ENCODE measurements around the gene PDE6D. TPM values are rescaled to one million over a fixed set of nuclear protein-coding genes. Genes with fewer than 3 reads are reported as not detected.

Gene PDE6D
- total and polyA plus RNA-seq, 2 of the 4 experiments (the other 2 are of a cell fraction), result 13.8 to 24.7 TPM

DNA sequence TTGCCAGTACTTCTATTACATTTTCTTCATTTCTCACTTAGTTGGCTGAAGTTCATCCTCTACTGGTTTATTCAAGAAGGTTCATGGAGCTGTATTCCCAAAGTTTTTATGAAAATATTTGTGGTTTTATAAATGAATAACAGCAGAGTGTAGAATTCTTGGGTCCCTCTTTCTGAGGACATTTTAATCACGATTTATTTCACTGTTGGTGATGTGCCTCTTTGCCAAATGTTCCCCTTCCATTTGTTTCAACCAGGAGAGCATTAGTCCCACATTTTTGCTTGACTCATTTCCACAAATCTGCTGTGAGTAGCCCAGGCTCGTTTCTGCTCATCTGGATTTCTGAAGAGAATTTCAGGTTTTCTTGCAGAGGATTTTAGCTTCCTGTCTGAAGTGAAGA lies 25.9 kb upstream of the PDE6D start:
- Histone ChIP-seq H4K91ac (ENCODE audit: insufficient read depth, low read depth, low read length) (no peak overlapping the region), H2AK9ac (replicated peaks; ENCODE audit: low read depth, low read length, poor library complexity) (no peak overlapping the region), H3K79me1 (ENCODE audit: low read depth in 1 of 2, low read length in 2 of 2) (peaks cover 22 to 23% of the 10 kb centered on the region in 2 experiments), H2BK15ac (ENCODE audit: low read depth, low read length) (no peak overlapping the region), H3K4me2 (ENCODE audit: low read depth, low read length) (no peak overlapping the region), H4K20me1 (ENCODE audit: insufficient read depth, low read length) (peaks cover 3% of the 10 kb centered on the region; the same call in 1 of the 2 replicates), H3K27ac (ENCODE audit: insufficient read depth, low read length) (no peak overlapping the region), H2BK5ac (ENCODE audit: low read depth, low read length, poor library complexity, severe bottlenecking) (no peak overlapping the region), H3K27me3 (ENCODE audit: control insufficient read depth, insufficient read depth, low read length) (no peaks in the 10 kb centered on the region), H3K18ac (ENCODE audit: low read depth, low read length) (no peak overlapping the region), H3K14ac (replicated peaks; ENCODE audit: low read depth, low read length) (no peak overlapping the region), H4K8ac (ENCODE audit: low read depth in 2 of 2, low read length in 2 of 2) (no peak overlapping the region), H3K9me1 (ENCODE audit: insufficient read depth, low read length) (peaks cover 20% of the 10 kb centered on the region), H2AFZ (replicated peaks; ENCODE audit: low read length, poor library complexity) (no peak overlapping the region), H2AK5ac (ENCODE audit: low read depth, low read length) (no peak overlapping the region), H4K5ac (ENCODE audit: low read depth, low read length) (no peak overlapping the region), H3K23ac (ENCODE audit: low read depth, low read length) (no peak overlapping the region), H3K4me3 (ENCODE audit: insufficient read depth, low read depth, low read length) (no peak overlapping the region), H3K9me3 (ENCODE audit: control insufficient read depth, insufficient read depth, low read length) (no peaks in the 10 kb centered on the region), H2BK20ac (ENCODE audit: low read depth, low read length) (no peak overlapping the region), H3K56ac (ENCODE audit: extremely low read depth, insufficient read depth, low read length) (no peak overlapping the region), H2BK120ac (ENCODE audit: low read depth, low read length) (no peak overlapping the region), H3K36me3 (ENCODE audit: control insufficient read depth, insufficient read depth, low read length) (peaks cover 28% of the 10 kb centered on the region), H3K4me1 (ENCODE audit: control insufficient read depth, insufficient read depth, low read length) (peaks cover 3% of the 10 kb centered on the region; the same call in 1 of the 2 replicates), H3K9ac (ENCODE audit: low read depth, low read length) (no peak overlapping the region), H3K4ac (ENCODE audit: low read depth, low read length) (no peak overlapping the region)
- in situ Hi-C loops (cut with MboI; ENCODE audit: low sequenced_read_pairs), result no loop called here
- WGBS, 2 experiments (ENCODE audit: extremely low coverage in 2 of 2, insufficient read length in 1 of 2), result no CpG with 5 or more reads among the region's 2 CpGs
- dilution Hi-C loops (cut with HindIII; ENCODE audit: low sequenced_read_pairs, unreplicated experiment), result no loop called here
- POLR2A ChIA-PET (ENCODE audit: unreplicated experiment), result no interaction called here
- CTCF ChIA-PET, result interaction anchor here (1.5 kb wide), 1 partner anchor 11 kb away, joined by 9 read pairs; no protein-coding TSS in a partner anchor
- intact Hi-C loops (cut with micrococcal nuclease), result no loop called here
- DNase-seq (no peak), ATAC-seq (ENCODE audit: low read depth) (no peak)
- no TSS peak for BruUV-seq (replicated peaks)
- no peak for TF ChIP-seq RAD21 (IDR thresholded peaks at IDR 0.05; ENCODE audit: low read length)
- TF ChIP-seq MAFK (IDR thresholded peaks at IDR 0.05; ENCODE audit: low read depth, low read length), result no peak
- TF ChIP-seq, protein P1, sequence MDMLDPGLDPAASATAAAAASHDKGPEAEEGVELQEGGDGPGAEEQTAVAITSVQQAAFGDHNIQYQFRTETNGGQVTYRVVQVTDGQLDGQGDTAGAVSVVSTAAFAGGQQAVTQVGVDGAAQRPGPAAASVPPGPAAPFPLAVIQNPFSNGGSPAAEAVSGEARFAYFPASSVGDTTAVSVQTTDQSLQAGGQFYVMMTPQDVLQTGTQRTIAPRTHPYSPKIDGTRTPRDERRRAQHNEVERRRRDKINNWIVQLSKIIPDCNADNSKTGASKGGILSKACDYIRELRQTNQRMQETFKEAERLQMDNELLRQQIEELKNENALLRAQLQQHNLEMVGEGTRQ (IDR thresholded peaks at IDR 0.05; ENCODE audit: low read depth, low read length), result no peak
- no peak for TF ChIP-seq NFE2L2 (IDR thresholded peaks at IDR 0.05; ENCODE audit: low read depth, low read length)
- TF ChIP-seq, protein P2, sequence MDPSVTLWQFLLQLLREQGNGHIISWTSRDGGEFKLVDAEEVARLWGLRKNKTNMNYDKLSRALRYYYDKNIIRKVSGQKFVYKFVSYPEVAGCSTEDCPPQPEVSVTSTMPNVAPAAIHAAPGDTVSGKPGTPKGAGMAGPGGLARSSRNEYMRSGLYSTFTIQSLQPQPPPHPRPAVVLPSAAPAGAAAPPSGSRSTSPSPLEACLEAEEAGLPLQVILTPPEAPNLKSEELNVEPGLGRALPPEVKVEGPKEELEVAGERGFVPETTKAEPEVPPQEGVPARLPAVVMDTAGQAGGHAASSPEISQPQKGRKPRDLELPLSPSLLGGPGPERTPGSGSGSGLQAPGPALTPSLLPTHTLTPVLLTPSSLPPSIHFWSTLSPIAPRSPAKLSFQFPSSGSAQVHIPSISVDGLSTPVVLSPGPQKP (IDR thresholded peaks at IDR 0.05; ENCODE audit: borderline replicate concordance, low read depth, low read length), result no peak
- no peak for TF ChIP-seq POLR2A (IDR thresholded peaks at IDR 0.05; ENCODE audit: low read depth, low read length)
- TF ChIP-seq RCOR1 (IDR thresholded peaks at IDR 0.05; ENCODE audit: insufficient replicate concordance, low read length), result no peak
- no peak for TF ChIP-seq RFX5 (IDR thresholded peaks at IDR 0.05; ENCODE audit: low read depth, low read length)
- TF ChIP-seq, protein P3, sequence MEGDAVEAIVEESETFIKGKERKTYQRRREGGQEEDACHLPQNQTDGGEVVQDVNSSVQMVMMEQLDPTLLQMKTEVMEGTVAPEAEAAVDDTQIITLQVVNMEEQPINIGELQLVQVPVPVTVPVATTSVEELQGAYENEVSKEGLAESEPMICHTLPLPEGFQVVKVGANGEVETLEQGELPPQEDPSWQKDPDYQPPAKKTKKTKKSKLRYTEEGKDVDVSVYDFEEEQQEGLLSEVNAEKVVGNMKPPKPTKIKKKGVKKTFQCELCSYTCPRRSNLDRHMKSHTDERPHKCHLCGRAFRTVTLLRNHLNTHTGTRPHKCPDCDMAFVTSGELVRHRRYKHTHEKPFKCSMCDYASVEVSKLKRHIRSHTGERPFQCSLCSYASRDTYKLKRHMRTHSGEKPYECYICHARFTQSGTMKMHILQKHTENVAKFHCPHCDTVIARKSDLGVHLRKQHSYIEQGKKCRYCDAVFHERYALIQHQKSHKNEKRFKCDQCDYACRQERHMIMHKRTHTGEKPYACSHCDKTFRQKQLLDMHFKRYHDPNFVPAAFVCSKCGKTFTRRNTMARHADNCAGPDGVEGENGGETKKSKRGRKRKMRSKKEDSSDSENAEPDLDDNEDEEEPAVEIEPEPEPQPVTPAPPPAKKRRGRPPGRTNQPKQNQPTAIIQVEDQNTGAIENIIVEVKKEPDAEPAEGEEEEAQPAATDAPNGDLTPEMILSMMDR (conservative IDR thresholded peaks at IDR 0.05; ENCODE audit: low read depth, low read length), result no peak
- no peak for TF ChIP-seq MAZ (IDR thresholded peaks at IDR 0.05; ENCODE audit: borderline replicate concordance, low read depth, low read length)
- no peak for TF ChIP-seq MXI1 (IDR thresholded peaks at IDR 0.05; ENCODE audit: borderline replicate concordance, low read depth, low read length)
- TF ChIP-seq BHLHE40 (IDR thresholded peaks at IDR 0.05; ENCODE audit: low read depth, low read length), result no peak
- no peak for TF ChIP-seq CHD1 (IDR thresholded peaks at IDR 0.05; ENCODE audit: low read depth, low read length)
- no peak for TF ChIP-seq FOS (IDR thresholded peaks at IDR 0.05; ENCODE audit: low read depth, low read length)
- no peak for TF ChIP-seq CEBPB (IDR thresholded peaks at IDR 0.05; ENCODE audit: low read depth, low read length)
- TF ChIP-seq SMC3 (IDR thresholded peaks at IDR 0.05; ENCODE audit: low read depth, low read length), result no peak

All from IMR-90 (cell line).